HPDE6-E6E7 (cell line): ENCODE data around the gene SOWAHA.

ENCODE experiments used
- DNase-seq: peaks from one replicate; pipeline ENCODE4 v3.0.0; 2011; ENCODE audit warnings: missing footprints; ENCODE audit errors: extremely low spot score

SOWAHA gene

DNA sequence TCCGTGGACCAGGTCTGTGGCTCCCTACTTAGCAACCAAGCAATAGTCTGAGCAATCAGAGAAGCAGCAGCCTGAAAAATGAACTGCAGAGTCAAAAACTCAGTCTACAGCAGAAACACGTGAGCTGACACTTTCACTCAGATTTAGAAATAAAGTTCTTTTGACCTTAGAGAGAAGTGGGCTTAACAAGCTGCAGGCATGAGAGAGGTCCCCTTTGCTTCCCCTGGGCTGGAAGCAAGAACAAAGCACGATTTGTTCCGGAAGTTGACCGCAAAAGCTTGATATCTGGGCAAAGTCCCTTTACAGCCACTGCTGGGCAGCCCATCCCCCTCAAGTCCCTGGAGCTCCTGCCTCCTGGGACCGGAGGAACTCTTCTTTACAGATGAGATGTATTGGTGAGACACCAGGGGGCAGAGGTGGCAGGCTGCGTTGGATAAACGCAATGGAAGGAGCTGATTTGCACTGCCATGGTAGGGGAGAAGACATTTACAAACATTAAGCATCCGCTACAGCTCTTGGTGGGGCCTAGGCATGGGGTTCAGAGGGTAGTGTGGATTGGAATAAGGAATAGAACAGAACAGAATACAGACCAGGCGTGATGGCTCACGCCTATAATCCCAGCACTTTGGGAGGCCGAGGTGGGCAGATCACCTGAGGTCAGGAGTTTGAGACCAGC is 5.8 kb upstream of the SOWAHA start:
- DNase-seq: no peak

GRCh38 chr5:132808448-132808847 is 4.7 kb upstream of the SOWAHA start:
- no peak for DNase-seq

- no peak for DNase-seq
These were observed 4.2 kb upstream of the SOWAHA start for GRCh38 chr5:132808866-132809265.

- DNase-seq: no peak
These were observed 2.5 kb upstream of the SOWAHA start for GRCh38 chr5:132810605-132811004.

DNA sequence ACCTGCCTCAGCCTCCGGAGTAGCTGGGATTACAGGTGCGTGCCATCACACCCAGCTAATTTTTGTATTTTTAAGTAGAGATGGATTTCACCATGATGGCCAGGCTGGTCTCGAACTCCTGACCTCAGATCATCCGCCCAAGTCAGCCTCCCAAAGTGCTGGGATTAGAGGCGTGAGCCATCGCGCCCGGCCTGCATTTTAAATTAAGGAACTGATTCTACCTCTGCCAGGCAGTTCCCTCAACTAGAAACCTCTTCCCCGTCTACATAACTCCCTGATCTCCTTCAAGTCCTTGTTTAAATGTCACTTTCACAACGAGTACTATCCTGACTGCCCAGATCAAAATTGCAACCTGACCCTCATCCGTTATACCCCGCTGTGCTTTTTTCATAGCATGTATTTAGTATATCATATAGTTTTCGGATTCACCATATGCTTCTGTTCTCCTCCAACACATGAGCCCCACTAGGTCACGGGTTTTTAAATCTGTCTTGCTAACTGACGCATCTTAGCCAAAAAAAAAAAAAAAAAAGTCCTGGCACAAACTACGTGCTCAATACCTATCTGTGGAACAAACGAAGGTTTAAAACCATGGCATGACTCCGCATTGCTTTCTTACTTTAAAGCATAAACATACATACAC is 858 bp upstream of the SOWAHA start:
- no peak for DNase-seq

GRCh38 chr5:132813599-132814502 is 749 bp downstream of the SOWAHA start:
- peak; percentile 48 for DNase-seq

GRCh38 chr5:132814503-132815294 is 1.6 kb downstream of the SOWAHA start:
- DNase-seq: no peak

DNA sequence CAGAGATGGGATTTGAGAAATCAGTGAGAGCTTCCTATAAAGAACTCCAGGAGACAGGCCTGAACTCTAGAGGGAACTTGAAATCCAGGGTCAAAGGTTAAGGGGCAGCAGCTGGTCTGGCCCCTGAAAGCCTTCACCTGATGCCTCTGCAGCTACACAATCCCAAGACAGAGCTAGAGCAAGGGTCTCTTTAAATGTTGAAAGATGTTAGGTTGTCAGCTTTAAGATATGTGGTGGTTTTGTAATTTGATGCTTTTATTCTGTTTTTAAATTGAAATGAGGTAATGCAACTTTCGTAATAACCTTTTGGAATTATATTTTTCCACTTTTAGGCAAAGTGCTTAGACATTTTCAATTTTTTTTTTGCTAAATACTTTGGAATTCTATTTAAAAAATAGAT is 2.4 kb downstream of the SOWAHA start:
- no peak for DNase-seq

DNA sequence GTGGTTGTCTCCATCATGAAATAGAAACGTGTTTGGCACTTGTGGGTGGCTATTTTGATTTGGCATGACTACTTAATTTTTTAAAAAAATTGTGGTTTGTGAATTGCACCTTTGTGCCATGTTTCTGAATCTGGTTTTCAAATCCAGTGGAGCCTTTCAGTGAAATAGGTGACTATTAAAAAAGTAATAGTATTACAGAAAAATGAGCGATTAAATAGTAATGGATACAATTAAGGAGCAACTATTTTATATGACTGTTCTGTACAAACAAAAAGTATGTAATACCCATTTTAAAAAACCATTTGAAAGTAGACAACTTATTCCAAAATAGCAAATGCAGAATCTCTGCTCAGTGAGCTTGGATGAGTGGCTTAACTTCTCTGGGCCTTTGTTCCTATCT is 3.0 kb downstream of the SOWAHA start:
- no peak for DNase-seq

DNA sequence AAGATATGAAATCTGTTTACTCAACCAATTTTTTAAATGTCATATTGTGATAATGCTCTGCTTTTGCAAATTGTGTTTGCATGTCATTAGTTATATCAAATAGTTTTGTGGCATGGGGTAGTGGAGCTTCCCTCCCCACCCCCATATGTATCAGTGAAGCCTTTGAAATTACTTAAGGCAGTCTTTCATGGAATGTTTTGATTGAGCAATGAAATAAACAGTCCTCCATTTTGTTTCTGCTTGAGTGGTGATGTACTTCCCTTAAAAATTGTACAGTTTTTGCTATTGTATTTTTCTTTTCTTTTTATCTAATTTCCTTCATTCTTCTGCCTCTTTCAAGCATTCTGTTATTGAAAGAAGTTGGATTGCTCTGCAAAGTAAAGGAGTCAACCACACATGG is 3.5 kb downstream of the SOWAHA start:
- DNase-seq: no peak

GRCh38 chr5:132817011-132817410 is 3.9 kb downstream of the SOWAHA start:
- DNase-seq: no peak

DNA sequence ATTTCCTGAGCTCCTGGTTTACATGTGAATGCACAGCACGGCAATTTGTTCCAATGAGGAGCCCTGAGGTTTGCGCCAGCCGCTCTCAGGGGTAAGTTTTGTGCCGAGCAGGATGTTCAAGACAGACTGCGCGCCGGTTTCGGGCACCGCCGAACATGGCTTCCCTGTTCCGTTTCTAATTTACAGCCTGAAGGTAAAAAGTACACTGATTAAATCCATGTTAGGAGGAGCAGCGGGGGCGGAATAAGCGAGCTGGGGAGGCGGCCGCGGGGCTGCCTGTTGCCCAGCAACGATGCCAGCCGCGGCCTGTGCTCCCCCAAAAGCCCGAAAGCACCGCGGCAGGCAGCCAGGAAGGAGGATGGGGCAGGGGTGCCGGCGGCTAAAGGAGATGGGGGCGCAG is 6.4 kb downstream of the SOWAHA start:
- no peak for DNase-seq

- peak; percentile 81 for DNase-seq
These were observed 7.2 kb downstream of the SOWAHA start for GRCh38 chr5:132820162-132820754.

DNA sequence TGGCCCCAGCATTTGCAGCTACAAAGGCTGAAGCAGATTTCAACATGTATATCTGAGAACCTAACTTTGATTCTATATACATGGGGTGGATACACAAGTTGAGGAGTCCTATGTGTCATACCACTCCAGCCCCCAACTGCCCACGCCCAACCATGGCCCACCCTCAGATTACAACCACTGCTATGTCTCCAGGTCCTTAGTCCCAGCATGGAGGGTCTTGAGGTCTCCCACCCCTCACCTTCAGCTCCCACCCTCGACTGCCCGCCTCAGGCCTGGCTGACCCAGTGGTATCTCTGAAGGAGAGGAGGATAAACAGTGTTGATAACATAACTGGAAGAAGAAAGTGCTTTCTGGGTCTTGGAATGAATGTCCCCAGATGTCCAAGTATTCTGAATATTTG is 8.2 kb downstream of the SOWAHA start:
- DNase-seq: no peak

GRCh38 chr5:132821791-132822190 is 8.7 kb downstream of the SOWAHA start:
- DNase-seq: no peak

DNA sequence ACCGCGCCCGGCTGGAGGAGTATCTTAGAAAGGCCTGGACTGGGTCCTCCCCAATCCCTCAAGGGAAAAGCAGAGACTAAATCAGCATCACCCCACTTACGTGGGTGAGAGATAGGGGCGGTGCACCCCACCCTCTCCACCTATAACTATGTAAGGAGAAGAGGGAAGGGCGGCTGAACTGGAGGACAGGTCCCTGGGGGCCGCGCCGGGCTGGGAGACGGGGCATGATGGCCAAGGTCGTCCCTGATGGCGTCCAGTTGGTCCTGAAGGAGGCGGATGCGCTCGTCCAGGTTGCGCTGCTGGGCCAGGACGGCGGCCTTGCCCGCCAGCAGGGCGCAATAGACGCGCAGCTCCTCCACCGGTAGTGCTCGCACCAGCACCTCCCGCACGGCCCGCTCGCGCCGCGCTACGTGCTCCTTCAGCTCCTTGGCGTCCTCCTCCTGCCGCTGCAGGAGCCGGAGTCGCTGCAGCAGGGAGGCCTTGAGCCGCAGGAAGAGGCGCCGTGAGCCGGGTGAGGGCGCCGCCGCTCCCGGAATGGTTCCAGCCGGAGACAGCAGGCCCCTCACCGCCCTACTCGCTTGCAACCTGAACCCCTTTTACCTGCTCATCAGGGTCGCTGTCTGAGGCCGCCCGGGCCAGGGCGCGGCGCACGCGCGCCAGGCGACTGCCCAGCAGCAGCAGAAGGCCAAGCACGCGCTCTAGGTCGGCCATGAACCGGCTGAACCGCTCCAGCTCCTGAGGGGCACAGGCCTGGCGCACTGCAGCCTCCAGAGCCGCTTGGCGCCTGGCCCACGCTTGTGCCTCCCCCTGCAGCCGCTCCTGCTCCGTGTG is 9.8 kb downstream of the SOWAHA start:
- DNase-seq: no peak

DNA sequence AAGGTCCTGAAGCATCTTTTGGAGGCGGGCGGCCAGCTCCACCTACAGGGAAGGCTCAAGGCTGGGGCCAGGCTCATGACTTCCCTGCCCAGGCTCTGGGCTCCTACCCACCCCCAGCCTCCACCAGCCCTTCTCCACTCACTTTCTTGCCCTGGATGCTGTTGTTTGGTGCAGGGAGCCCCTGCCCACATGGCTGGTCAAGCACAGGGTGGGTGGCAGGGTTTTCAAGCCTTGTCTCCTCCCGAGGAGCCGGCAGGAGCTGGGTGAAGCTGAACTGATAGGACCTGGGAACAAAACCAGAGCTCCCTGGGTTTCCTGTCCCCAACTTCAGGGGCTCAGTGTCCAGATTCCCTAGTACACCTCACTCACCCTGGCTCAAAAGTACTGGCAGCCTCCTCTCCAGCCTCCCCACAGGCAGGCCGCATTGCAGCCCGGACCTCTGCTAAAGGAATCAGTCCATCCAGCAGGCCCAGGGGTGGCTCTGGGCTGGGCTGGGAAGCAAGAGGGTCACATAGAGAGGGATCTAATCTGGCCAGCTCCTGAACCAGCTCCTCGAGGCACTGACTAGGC is 10.5 kb downstream of the SOWAHA start:
- DNase-seq: no peak

GRCh38 chr5:132824426-132824825 is 11.3 kb downstream of the SOWAHA start:
- DNase-seq: no peak

DNA sequence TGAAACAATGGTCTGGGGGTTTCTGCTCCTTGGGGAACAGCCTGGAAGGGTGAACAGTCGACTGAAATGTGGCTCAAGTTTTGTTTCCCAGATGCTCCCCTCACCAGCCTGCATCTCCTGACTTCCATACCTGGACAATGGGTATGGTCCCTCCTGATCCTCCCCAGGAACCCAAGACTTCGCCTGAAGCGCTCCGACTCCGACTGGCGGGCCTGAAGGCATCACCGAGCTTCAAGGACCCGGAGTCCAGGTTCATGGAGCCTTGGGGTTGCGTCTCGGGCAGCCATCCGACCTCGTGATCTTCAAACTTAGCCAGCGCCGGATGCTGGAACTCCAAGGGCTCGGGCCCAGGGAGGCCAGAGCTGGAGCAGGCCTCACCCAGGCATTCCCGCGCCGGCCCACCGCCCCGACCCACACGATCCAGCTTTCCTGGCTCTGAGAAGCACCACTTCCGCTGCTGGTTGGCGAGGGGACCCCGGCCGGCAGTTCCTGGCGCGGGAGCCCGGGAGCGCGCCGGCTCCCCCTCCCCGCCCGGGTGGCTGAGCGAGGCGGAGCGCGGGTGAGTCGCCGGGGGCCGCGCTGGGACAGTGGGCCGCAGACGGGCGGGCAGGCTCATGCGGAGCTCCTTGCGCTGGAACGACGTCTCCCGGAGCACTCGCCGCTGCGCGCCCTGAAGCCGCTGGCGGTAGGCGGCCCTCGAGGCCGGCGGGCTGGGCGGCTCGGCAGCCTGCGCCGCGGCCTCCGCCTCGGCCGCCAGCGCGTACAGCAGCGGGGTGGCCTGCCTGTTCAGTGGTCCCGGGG is 12.1 kb downstream of the SOWAHA start:
- no peak for DNase-seq
